ENCODE data around the gene TECPR1.

Gene TECPR1, protein sequence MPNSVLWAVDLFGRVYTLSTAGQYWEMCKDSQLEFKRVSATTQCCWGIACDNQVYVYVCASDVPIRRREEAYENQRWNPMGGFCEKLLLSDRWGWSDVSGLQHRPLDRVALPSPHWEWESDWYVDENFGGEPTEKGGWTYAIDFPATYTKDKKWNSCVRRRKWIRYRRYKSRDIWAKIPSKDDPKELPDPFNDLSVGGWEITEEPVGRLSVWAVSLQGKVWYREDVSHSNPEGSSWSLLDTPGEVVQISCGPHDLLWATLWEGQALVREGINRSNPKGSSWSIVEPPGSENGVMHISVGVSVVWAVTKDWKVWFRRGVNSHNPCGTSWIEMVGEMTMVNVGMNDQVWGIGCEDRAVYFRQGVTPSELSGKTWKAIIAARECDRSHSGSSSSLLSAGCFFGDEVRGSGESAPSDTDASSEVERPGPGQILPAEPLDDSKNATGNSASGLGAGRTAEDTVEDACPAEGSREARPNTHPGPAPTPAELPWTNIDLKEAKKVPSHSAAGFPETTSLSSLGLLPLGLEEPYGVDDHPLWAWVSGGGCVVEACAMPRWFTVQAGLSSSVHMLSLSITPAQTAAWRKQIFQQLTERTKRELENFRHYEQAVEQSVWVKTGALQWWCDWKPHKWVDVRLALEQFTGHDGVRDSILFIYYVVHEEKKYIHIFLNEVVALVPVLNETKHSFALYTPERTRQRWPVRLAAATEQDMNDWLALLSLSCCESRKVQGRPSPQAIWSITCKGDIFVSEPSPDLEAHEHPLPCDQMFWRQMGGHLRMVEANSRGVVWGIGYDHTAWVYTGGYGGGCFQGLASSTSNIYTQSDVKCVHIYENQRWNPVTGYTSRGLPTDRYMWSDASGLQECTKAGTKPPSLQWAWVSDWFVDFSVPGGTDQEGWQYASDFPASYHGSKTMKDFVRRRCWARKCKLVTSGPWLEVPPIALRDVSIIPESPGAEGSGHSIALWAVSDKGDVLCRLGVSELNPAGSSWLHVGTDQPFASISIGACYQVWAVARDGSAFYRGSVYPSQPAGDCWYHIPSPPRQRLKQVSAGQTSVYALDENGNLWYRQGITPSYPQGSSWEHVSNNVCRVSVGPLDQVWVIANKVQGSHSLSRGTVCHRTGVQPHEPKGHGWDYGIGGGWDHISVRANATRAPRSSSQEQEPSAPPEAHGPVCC

DNA sequence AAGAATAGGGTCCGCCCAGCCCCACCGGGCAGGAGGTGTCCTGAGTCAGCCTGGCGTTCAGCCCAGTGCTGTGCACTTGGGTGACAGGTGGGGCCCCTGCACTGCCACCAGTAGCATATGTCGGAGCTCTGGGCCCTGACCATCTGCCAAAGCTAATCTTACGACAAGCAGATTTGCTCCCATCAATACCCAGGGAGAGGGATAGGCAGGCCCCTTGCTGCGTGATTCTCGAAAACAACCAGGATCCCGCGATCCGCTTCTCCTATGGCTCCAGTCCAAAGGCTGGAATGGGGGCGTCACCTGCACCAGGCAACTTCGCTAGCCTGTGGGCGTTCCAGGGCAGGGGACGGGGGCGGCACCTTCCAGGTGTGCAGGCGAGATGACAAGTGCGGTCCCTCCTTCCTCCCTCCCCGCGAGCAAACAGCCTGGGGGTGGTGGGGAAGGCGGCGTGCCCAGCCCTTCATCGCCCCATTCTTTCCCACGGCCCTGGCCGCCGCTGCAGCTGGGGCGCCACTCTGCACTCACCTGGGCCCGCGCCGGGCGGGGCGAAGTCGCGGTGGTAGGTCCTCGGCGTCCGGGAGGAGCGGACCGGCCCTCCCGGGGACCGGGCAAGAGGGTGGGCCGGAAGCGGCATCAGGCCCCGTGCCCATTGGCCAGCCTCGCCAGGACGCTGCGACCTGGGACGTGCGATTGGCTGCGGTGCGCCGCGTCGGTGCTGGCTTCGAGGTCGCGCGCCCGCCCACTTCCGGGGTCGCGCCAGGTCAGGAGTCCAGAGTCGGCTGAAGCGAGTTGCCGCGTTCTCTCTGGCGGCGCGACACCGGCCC lies at the start of gene TECPR1:
Gene TECPR1 (minus strand): TSS at position 632 of the 824 bp plus-strand sequence. CDS start 6,086 bp downstream, outside the sequence.
- peak; percentile 81 for DNase-seq

GRCh38 chr7:98300595-98301372 lies 48.8 kb upstream of the TECPR1 start:
- DNase-seq, result no peak

GRCh38 chr7:98297626-98298286 lies 45.7 kb upstream of the TECPR1 start:
- DNase-seq, result no peak

DNA sequence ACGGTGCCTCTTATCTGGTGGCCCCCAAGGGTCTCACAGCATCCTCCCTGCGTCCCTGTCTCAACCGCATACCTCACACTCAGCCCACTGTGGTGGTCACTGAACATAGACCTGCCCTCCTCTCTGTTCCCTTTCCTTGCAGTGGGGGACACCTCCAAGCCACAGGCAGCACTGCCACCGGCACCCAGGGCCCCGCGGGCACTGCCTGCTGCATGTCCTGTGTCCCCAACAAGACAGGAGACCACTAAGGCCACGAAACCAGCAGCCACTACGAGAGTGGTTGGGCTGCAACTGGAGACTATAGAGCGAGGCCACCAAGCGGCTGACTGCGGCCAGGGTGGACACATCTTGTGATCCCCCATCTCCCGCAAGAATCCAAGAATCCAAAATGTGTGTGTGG lies 44.8 kb upstream of the TECPR1 start:
- no peak for DNase-seq

- DNase-seq, result no peak
Measured at GRCh38 chr7:98295467-98296192, 43.6 kb upstream of the TECPR1 start.

DNA sequence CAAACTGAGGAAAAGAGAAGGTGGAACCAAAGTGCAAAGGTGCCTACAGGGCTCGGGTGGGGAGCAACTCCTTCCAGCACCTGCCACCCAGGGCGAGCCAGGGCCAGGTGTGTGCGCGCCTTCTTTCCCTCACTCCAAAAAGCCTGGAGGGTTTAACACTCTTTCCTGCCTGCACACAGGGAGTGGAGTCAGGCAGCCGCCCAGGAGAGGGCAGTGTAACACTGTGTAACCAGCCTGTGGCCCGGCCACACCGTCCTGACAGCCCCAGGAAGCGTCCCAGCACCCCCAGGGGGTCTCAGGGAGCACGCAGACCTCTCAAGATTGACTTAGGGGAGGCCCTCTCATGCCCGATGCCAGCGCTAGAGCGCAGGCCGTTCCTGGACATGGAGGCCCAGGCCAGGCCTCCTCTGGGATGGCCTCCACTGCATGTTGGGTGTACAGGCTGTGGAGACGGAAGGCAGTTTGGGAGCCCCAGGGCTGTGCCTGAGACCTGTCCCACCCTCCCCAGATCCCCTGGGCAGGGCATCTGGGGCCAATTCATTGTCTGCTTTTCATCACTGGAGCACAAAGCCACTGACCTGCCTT lies 42.9 kb upstream of the TECPR1 start:
- DNase-seq, result peak; percentile 13

DNA sequence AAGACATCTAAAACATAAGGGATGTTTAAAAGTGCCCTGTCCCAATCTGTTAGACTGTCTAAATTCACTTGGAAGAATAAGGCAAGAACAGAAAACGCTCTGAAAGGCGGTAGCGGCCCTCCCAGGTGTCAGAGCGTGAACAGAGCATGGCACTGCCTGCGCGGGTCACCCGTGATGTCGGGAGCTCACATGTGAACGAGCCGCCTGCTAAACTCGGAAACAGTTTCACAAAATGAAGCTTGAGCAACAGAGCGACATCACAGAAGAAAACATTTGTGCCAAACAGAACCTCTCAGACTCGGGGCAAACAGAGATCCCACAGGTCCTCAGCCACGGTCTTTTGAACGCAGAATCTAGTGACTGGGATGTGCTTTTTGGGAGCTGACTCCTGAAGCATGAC lies 42.3 kb upstream of the TECPR1 start:
- DNase-seq, result no peak

DNA sequence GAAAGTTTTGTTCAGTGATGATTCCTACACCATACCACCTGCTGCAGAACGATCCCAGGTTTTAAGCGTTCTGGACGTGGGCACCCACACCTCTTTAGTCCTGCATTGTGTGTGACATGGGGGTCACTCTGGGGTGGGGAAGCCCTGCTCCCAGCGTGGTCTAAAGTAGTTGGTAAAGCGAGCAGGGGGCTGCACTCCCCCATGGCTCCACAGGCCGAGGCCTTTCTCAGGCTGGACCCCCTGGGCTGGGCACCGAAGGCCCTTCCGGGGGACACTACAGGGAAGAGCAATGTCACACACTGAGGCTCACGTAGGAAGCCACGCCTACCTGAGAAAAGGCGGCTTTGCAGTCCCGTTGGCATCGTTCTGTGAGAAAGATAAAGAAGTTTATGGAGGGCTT lies 41.7 kb upstream of the TECPR1 start:
- DNase-seq, result no peak

- DNase-seq, result no peak
Measured at GRCh38 chr7:98293265-98293664, 41.2 kb upstream of the TECPR1 start.

- DNase-seq, result no peak
Measured at GRCh38 chr7:98291717-98292116, 39.7 kb upstream of the TECPR1 start.

GRCh38 chr7:98289333-98289875 lies 37.4 kb upstream of the TECPR1 start:
- peak; percentile 38 for DNase-seq

- peak; percentile 7 for DNase-seq
Measured at GRCh38 chr7:98288064-98288823, 36.2 kb upstream of the TECPR1 start.

DNA sequence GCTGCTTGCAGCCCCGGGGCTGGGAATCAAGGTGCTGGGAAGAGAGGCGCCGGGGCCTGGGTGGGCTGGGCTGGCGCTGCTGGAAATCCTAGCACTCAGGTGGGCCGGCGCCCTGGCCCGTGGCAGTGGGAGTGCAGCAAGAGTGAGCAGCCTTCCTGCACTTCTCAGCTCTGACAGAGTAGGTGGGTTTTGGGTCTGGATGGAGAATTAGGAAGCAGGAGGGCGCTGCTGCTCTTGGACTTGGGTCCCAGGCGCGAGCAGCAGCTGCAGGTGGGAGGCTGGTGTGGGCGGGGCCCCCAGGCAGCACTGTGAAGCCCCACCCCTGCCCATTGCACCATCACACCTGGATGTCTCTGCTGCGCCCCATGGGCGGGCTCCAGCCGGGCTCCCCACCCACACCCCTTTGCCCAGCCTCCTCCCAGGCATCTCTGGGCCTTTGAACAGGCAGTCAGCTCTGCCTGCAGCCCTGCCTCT lies 35.5 kb upstream of the TECPR1 start:
- no peak for DNase-seq

DNA sequence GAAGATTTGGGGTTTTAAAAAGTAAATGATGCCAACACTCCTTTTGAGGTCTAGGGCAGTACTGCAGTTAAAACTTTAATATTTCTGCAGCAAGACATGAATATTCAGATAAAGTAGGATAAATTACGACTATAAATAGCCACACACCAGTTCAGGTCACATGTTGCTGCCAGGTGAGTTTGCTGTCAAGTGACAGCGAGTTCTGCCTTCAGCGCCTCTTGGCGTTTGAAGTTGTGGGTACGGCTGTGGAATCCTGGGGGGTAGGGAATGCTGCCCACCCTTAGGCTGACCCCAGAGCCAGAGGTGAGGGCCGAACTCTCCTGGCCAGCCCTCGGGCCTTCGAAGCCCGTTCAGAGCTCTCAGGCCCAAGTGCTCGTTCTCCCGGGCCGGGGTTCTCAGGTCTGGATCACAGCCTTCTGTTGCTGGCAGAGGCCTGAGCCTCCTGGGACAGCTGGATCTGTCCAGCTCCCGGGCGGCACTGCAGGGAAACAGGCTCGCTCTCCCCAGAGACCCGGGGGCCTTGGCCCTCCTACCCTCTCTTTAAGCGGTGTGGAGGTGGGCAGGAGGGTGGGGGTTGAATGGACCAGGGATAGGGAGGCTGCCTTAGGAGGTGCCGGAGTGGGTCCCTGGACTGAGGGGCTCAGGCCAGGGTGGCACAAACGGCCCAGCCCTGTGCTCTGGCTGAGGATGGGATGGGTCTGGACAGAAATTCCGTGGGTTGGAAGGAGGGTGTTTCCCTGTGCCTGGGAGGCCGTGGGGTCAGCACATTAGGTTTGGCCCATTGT lies 34.9 kb upstream of the TECPR1 start:
- no peak for DNase-seq

- peak; percentile 74 for DNase-seq
Measured at GRCh38 chr7:98286093-98286539, 34.1 kb upstream of the TECPR1 start.

DNA sequence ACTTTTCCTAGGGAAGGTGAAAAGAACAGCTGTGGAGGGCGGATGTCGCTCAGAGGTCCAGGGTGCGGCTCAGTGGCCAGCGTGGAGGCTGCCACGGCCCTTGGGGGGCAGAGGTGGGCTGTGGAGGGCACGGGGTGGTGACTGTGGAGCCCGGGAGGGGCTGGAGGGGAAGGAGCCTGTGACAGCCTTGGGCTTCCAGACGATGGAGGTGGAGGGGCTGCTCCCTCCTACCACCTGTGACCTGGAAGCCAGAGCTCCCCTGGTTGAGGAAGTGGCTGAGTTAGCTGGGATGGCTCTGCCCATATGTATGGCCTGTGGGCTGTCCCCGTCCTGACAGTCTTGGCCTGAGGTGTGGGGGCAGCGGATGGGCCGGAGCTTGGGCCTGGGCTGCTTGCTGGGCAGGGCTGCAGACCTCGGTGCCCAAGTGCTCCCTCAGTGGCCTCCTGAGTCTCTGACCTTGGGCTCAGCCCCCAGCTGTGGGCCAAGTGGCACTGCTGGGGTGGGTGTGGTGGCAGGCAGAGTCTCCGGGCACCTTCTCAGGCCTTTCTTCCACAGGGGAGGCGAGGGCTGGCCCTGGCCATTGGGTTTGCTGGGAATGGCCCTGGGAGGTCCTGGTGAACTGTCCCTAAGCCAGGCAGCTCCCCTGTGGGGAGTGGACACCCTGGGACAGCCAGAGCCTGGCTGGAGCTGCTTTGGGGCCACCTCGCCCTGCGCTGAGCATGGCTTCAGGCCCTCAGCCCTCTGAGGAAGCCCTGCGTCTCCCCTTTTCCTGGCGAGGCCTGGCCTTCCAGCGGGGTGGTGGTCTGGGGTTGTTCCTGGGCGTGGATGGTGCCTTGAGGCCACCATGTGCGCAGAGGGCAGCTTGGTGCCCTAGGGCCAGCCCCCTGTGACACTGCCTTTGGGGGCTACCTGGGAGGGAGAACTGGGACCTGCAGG lies 33.4 kb upstream of the TECPR1 start:
- no peak for DNase-seq

Data from MV-4-11 (cell line).